HFFc6 (cell line): ENCODE measurements around the gene FLACC1. TPM values are rescaled to one million over a fixed set of nuclear protein-coding genes. Genes with fewer than 3 reads are reported as not detected.
A peak's percentile ranks its signal among the peaks of the same experiment; 100 is the strongest.

Experiments used
- DNase-seq: peaks from one replicate; pipeline ENCODE4 v3.0.0-alpha.2; 2018
- H3K27ac Mint-ChIP-seq: 2 replicates; pipeline ENCODE4 v1.8.0; 2020; ENCODE audit warnings: mild to moderate bottlenecking, mixed read lengths
- H3K27me3 Mint-ChIP-seq: 2 replicates; pipeline ENCODE4 v1.8.0; 2021; ENCODE audit warnings: mild to moderate bottlenecking, moderate library complexity, mixed read lengths; ENCODE audit not compliant: insufficient read depth
- H3K36me3 Mint-ChIP-seq: 2 replicates; pipeline ENCODE4 v1.8.0; 2021; ENCODE audit warnings: low read depth, mixed read lengths
- H3K4me1 Mint-ChIP-seq: 2 replicates; pipeline ENCODE4 v1.8.0; 2020; ENCODE audit warnings: low read depth, mixed read lengths
- H3K4me3 Mint-ChIP-seq: 2 replicates; pipeline ENCODE4 v1.8.0; 2020; ENCODE audit warnings: mild to moderate bottlenecking, moderate library complexity, mixed read lengths
- H3K9me3 Mint-ChIP-seq: 2 replicates; pipeline ENCODE4 v1.8.0; 2020; ENCODE audit warnings: mild to moderate bottlenecking, mixed read lengths
- total RNA-seq, 6 experiments: library from RNA; stranded (reverse); fragmentation: NEBNext Ultra II Directional; extraction: Animal tissue kit (Norgen Biotek cat#: 25700); gene quantifications; 2 replicates in 1 of 6; 3 replicates in 5 of 6; pipeline ENCODE4 v1.2.3, GENCODE V29; 2021
- TF ChIP-seq, protein P1 (sequence below): fragments of 200-600 bp; sonication (generic); IDR thresholded peaks from 2 replicates; pipeline ENCODE4 v1.5.0; 2021; ENCODE audit warnings: antibody characterized with exemption, mild to moderate bottlenecking

The FLACC1 gene
- total RNA-seq, 6 experiments from 2014 or later: 0.51 to 1.6 (median 0.87) TPM

DNA sequence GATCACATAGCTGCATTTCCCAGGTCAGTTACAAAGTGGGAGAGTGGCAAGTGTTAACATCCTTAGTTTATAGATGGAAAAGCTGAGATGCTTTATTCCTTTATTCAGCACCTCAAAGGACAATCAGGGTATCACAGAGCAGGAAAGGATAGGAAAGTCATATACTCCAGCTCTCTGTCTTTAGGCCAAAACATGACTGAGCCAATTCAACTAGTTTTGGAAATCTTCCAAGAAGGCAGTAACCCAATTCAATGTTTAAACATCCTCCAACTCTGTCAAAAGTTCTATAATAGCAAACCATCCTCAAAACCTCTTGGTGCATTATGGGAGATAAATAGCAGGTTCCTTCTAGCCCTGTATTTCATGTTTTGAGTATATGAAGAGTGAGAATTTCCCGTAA is 71.6 kb downstream of the FLACC1 start:
- TF ChIP-seq, protein P1, sequence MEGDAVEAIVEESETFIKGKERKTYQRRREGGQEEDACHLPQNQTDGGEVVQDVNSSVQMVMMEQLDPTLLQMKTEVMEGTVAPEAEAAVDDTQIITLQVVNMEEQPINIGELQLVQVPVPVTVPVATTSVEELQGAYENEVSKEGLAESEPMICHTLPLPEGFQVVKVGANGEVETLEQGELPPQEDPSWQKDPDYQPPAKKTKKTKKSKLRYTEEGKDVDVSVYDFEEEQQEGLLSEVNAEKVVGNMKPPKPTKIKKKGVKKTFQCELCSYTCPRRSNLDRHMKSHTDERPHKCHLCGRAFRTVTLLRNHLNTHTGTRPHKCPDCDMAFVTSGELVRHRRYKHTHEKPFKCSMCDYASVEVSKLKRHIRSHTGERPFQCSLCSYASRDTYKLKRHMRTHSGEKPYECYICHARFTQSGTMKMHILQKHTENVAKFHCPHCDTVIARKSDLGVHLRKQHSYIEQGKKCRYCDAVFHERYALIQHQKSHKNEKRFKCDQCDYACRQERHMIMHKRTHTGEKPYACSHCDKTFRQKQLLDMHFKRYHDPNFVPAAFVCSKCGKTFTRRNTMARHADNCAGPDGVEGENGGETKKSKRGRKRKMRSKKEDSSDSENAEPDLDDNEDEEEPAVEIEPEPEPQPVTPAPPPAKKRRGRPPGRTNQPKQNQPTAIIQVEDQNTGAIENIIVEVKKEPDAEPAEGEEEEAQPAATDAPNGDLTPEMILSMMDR: no peak
- H3K4me3 Mint-ChIP-seq: no peak overlapping the region
- peaks cover 46% of the 10 kb centered on the region for H3K36me3 Mint-ChIP-seq
- no peak overlapping the region for H3K27ac Mint-ChIP-seq
- H3K27me3 Mint-ChIP-seq: no peaks in the 10 kb centered on the region
- H3K4me1 Mint-ChIP-seq: no peaks in the 10 kb centered on the region
- DNase-seq: no peak
- no peaks in the 10 kb centered on the region for H3K9me3 Mint-ChIP-seq

DNA sequence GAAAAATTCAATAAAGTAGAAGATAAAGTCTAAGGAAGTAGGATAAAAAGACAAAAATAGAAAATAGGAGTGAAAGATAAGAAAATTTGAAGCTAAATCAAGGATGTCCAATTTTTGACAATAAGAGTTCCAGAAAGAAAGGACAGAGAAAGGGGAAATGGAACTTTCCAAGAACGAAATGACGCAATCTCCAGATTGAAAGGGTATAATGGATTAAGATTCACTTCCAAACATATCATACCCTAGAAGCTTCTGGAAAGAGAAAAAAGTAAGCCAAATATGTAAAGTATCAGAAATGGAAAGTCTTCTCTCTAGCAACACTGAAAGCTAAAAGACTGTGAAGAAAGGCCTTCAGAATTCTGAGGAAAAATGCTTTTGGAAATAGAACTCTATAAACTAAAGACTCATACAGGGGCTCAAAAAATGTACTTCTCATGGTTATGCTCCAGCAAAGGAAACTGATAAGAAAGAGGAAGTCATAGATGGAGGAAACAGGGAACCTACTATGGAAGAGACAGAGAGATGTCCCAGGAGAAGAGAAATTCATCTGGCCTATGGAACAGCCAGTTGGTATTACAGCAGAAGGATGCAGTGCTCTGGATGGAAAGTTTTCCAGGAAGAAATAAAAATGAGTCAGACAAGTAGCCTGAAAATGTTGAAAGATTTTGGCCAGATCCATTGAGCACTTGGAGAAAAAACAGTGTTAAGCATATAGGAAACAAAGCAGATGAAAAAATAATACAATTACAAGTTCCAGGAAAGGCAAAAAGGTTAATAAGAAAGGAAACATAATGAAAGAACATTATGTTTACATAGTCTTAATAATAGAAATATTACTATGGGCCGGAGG is 76.7 kb downstream of the FLACC1 start:
- H3K4me1 Mint-ChIP-seq: no peaks in the 10 kb centered on the region
- peaks cover 23% of the 10 kb centered on the region for H3K36me3 Mint-ChIP-seq
- H3K27ac Mint-ChIP-seq: no peak overlapping the region
- no peak for DNase-seq
- H3K4me3 Mint-ChIP-seq: no peak overlapping the region
- H3K27me3 Mint-ChIP-seq: peaks cover 4% of the 10 kb centered on the region; the same call in 1 of the 2 replicates
- no peaks in the 10 kb centered on the region for H3K9me3 Mint-ChIP-seq
- TF ChIP-seq, protein P1: no peak

DNA sequence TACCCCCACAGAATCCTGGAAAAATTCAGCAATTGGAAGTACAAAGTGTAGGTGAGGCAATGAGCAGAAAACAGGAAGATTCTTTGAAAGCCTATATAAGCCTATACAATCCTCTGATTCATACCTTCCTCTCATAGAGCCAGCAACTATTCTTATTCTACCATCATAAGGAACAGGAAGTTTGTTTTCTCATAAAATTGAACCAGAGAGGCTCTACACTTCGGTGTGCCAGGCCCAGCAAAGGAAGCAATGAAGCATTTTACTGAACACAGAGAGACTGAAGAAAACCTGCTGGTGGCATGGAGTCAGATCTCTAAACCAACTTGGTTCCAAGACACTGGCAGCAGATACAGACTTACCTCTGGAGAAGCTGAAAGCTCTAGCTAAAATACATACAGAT is 78.1 kb downstream of the FLACC1 start:
- H3K4me1 Mint-ChIP-seq: no peaks in the 10 kb centered on the region
- no peak for DNase-seq
- no peak overlapping the region for H3K27ac Mint-ChIP-seq
- peaks cover 25% of the 10 kb centered on the region for H3K36me3 Mint-ChIP-seq
- H3K27me3 Mint-ChIP-seq: peaks cover 4% of the 10 kb centered on the region
- no peak overlapping the region for H3K4me3 Mint-ChIP-seq
- no peaks in the 10 kb centered on the region for H3K9me3 Mint-ChIP-seq
- TF ChIP-seq, protein P1: no peak

DNA sequence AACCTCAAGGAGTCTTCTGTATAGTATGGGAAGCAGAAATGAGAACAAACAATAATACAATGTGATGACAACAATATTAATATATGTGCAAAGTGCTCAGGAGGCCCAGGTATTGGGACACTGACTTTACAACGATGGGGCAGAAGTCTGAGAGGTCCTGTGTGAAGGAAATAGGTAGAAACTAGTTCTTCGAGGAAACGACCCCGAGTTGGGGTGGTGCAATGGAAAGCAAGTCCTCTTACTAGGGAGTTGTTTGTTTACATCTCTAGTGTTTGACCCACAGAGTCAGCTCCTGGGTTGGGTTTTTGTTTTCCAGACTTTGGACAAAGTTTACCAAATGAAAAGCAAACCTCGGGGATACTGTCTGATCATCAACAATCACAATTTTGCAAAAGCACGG is 80.6 kb downstream of the FLACC1 start:
- Mint-ChIP-seq H3K27ac (no peak overlapping the region), H3K36me3 (peaks cover 25% of the 10 kb centered on the region), H3K4me1 (no peaks in the 10 kb centered on the region), H3K4me3 (no peak overlapping the region), H3K27me3 (peaks cover 4% of the 10 kb centered on the region), H3K9me3 (no peaks in the 10 kb centered on the region)
- TF ChIP-seq, protein P1: no peak
- DNase-seq: no peak

DNA sequence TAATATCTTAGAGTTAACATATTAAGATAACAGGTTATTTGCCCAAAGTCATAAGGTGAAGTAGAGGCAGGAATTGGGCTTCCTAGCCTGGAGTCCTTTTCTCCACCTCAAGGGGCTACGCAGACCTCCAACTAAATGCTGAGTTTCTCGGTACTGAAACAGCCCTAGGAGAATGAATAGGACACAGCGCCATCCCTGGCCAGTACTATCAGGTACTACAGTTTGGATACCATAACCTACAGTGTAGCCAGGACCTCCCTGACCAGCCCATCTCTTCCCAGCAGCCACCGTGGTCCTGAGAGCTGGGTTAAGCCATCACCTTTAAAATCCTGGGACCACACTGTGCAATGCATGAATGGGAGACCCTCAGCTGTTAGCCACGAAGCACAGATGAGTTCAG is 81.2 kb downstream of the FLACC1 start:
- H3K27ac Mint-ChIP-seq: no peak overlapping the region
- no peak overlapping the region for H3K4me3 Mint-ChIP-seq
- no peak for DNase-seq
- no peaks in the 10 kb centered on the region for H3K9me3 Mint-ChIP-seq
- TF ChIP-seq, protein P1: peak; percentile 30
- peaks cover 25% of the 10 kb centered on the region for H3K36me3 Mint-ChIP-seq
- H3K27me3 Mint-ChIP-seq: peaks cover 4% of the 10 kb centered on the region
- no peaks in the 10 kb centered on the region for H3K4me1 Mint-ChIP-seq
